ENCODE data around the gene DIS3L2.
A peak's percentile ranks its signal among the peaks of the same experiment; 100 is the strongest.
"Not testable (repeated sequence)": the region's sequence is repeated elsewhere in the genome, so short reads cannot be mapped to it uniquely, and the experiment has no call there.

Gene DIS3L2

GRCh38 chr2:232126301-232127099, 165.0 kb downstream of the DIS3L2 start:
- peak; percentile 30 to 36 for DNase-seq

- no peak for DNase-seq
These were observed 168.0 kb downstream of the DIS3L2 start for GRCh38 chr2:232129483-232129882.

- no peak for DNase-seq
These were observed 170.7 kb downstream of the DIS3L2 start for GRCh38 chr2:232132181-232132580.

DNA sequence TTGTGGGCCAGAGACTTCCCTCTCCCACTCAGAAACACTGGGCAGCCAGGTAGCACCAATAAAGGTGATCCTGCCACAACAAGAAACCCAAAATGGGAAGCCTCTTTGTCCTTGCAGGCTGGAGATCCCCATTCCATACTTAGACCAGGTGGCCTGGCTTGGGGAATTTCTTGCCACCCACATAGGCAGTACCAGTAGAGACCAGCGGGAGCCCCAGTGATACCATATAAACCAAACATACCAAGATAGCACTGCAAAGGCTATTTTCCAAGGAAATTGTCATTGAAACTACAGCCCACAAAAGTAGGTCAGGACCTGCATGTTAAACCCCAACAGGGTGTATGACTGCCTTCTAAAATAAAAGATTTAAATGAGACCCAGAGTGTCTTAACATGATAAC, 171.6 kb downstream of the DIS3L2 start:
- DNase-seq, result no peak

- no peak for DNase-seq
These were observed 173.4 kb downstream of the DIS3L2 start for GRCh38 chr2:232134939-232135338.

DNA sequence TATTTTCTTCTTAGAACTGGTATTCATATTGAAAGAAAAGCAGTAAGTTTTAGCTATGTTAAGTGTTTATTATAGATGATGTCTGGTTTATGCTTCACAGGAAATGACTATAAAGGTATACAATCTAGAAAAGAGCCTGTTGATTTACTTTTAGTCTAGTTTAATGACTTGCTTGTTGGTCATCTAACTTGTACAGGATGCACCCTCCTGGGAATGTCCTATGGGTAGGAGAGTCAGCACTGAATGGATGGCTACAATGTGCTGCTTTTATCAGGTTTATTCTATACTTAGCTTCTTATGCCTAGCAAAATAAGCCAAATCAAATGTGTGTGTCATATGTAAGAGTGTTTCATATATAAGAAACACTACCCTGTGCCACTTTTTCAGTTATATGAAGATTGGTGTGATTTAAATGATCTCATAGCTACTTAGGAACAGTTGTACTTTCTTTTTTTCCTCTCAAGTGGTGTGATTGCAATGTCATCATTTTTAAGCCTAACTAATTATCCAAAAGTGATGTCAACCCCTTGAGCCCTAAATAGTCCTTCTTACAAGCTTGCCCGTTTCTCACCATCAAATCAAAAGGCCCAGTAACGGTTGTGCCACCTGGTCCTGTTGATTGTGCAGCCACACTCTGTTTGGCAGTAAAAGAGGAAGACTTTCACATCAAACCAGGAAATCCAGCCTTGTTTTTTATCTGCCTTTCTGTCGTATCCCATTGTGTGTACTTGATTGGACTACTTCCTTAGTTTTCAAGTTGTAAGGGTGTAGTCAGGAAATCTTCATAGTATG, 176.0 kb downstream of the DIS3L2 start:
- no peak for DNase-seq

DNA sequence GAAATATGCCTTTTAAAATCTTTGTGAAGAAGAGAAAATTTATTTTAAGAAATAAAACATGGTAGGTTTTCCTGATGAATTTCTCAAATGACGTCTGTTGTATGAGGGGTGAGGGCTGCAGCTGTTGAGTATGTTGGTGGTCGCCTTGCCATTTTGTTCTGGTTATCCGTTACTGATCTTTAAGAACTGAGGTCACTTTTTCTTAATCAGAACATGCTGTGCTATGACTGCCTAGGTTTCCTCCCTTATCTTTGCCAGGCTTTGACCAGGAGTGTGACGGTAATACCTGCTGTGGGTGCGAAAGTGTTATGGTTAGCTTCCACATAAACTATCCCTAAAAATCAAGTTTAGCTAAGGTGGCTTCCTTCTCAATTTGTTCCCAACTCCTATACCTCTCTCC, 176.9 kb downstream of the DIS3L2 start:
- DNase-seq, result no peak

- DNase-seq, result no peak
These were observed 177.7 kb downstream of the DIS3L2 start for GRCh38 chr2:232139171-232139594.

- no peak for DNase-seq
These were observed 178.5 kb downstream of the DIS3L2 start for GRCh38 chr2:232139786-232140562.

DNA sequence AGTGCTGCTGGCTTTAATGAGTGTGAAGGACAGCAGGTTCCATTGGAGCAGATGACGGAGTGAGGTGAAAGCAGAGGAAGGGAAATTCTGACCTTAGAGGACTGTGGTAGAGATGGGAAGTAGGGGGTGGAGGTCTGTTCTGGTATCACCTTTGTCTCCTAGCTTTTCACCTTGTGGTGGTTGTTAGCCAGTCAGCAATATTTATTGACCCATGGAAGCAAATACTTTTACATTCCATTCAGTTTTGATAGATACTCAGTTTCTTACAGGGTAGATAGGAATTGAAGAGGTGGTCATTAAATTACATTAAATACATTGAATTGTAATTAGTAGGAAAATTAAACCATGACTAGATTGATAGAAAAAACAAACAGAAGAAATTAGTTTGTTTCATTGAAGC, 180.1 kb downstream of the DIS3L2 start:
- no peak for DNase-seq

- no peak for DNase-seq
These were observed 180.5 kb downstream of the DIS3L2 start for GRCh38 chr2:232142049-232142448.

GRCh38 chr2:232142502-232142901, 181.0 kb downstream of the DIS3L2 start:
- DNase-seq, result no peak

DNA sequence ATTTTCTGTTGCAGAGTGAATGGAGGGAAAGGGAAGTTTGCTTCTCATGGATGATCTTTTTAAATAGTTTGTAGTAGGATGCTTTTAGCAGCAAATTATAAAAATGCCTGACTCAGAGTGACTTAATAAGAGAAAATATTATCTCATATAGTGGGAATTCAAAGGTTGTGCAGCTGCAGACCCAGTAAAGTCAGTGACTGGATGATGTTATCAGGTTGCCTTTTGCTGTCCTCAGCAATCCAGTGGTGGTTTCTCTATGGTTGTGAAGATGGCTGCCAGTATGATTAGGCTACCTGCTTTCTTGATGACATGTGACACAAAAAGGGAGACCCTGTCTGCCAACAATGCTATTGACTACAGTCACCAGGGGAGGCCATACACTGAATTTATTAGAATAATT, 184.8 kb downstream of the DIS3L2 start:
- no peak for DNase-seq

- no peak for DNase-seq
These were observed 186.0 kb downstream of the DIS3L2 start for GRCh38 chr2:232147440-232148077.

GRCh38 chr2:232162187-232162586, 200.7 kb downstream of the DIS3L2 start:
- no peak for DNase-seq

DNA sequence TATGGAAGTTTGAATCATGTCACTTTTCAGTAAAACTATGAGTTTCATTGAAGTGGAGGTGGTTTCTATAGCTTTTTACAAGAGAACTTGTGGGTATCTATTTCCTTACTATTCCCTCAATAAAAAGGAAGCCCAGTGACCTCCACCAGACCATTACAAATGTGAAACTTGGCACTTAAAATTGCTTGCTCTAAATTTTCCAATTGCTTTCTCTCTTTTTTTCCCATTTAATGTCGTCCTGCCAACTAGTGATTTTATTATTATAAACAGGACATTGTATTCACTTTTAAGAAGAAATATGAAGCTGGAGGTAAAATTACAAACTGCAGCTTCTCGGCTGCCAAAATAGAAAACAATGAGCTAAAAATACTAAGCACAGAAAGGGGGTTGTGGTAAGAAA, 208.9 kb downstream of the DIS3L2 start:
- DNase-seq, result no peak

DNA sequence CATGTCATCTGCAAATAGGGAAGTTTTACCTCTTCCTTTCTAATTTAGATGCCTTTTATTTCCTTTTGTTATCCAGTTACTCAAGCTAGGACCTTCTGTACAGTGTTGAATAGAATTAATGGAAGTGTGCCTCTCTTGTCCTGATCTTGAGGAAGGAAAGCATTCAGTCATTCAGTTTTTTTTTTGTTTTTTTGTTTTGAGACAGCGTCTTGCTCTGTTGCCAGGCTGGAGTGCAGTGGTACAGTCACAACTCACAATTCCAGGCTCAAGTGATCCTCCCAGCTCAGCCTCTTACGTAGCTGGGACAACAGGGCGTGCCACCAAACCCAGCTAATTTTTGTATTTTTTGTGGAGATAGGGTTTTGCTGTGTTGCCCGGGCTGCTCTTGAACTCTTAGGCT, 213.1 kb downstream of the DIS3L2 start:
- no peak for DNase-seq

- not testable (repeated sequence) for DNase-seq
These were observed 215.1 kb downstream of the DIS3L2 start for GRCh38 chr2:232176587-232176986.

GRCh38 chr2:232183279-232183678, 221.8 kb downstream of the DIS3L2 start:
- no peak for DNase-seq

DNA sequence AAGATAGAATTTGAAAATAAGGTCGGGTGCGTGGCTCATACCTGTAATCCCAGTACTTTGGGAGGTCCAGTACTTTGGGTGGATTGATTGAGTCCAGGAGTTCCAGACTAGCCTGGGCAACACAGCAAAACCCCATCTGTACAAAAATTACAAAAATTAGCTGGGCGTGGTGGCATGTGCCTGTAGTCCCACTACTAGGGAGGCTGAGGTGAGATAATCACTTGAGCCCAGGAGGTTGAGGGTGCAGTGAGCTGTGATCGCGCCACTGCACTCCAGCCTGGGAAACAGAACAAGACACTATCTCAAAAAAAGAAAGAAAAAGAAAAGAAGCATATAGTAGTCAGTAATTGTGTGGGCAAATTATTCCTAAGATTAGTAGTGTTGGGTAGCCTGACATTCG, 222.8 kb downstream of the DIS3L2 start:
- no peak for DNase-seq

GRCh38 chr2:232190796-232191195, 229.3 kb downstream of the DIS3L2 start:
- DNase-seq, result no peak

DNA sequence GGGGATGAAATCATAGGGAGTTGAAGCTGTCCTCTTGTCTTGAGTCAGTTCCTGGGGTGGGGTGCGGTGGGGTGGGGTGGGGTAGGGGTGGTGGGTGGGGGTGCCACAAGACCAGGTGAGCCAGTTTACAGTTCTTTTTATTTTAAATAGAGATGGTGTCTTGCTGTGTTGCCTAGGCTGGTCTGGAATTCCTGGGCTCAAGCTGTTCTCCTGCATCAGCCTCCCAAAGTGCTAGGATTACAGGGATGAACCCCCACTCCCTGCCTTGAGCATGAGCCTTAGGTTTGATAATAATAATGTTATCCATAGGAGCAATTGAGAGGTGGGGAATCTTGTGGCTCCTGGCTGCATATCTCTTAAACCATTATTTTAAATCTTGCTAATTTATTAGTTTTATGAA, 234.0 kb downstream of the DIS3L2 start:
- no peak for DNase-seq

GRCh38 chr2:232196802-232197201, 235.3 kb downstream of the DIS3L2 start:
- DNase-seq, result no peak
